B cell (primary cell): ENCODE data around the gene CYP3A4. TPM values are rescaled to one million over a fixed set of nuclear protein-coding genes. Genes with fewer than 3 reads are reported as not detected.

Experiments used
- ATAC-seq: fragments of 200-7000 bp; cut with Tn5 transposase; one replicate; pipeline ENCODE4 v1.10.0; 2021; ENCODE audit warnings: low read depth, mild to moderate bottlenecking, moderate number of reproducible peaks, moderate library complexity
- CTCF ChIA-PET: fragments of 350-600 bp; sonication (Branson Sonifier 250); formaldehyde crosslinking; loops from one replicate; lab custom pipeline; 2021; ENCODE audit warnings: antibody characterized with exemption, inconsistent platforms; lab: Charles Lee
- POLR2A ChIA-PET: fragments of 350-600 bp; sonication (Branson Sonifier 250); formaldehyde crosslinking; loops from one replicate; lab custom pipeline; 2021; ENCODE audit warnings: antibody characterized with exemption; lab: Charles Lee
- DNase-seq: peaks from one replicate; pipeline ENCODE4 v3.0.0; 2013
- H2AFZ ChIP-seq: 2 replicates; pipeline ENCODE4 v1.6.1; 2012; ENCODE audit warnings: mild to moderate bottlenecking, low read depth, low read length; ENCODE audit not compliant: insufficient read depth, poor library complexity, severe bottlenecking
- H3K27ac ChIP-seq, 2 donors: 1 replicate in 1 of 2; 2 replicates in 1 of 2; pipeline ENCODE4 v1.5.1; 2012 to 2013; ENCODE audit warnings: low read length in 2 of 2, mild to moderate bottlenecking in 2 of 2, moderate library complexity in 1 of 2
- H3K27me3 ChIP-seq, 4 experiments: fragments of 200-600 bp in 1 of 4; sonication (generic) in 1 of 4; replicated peaks in 1 of 4; 1 replicate in 2 of 4; 2 replicates in 2 of 4; pipeline versions ENCODE4 v1.6.1 to v1.7.0; 2013 to 2016; ENCODE audit warnings: low read length in 3 of 4, mild to moderate bottlenecking in 2 of 4, mixed read lengths in 1 of 4, moderate library complexity in 1 of 4; ENCODE audit not compliant: insufficient read depth in 4 of 4, control insufficient read depth in 3 of 4; ENCODE audit errors: control extremely low read depth in 1 of 4
- H3K36me3 ChIP-seq, 2 experiments: replicated peaks in 1 of 2; 1 replicate in 1 of 2; 2 replicates in 1 of 2; pipeline versions ENCODE4 v1.6.1 to v1.7.1; 2013; ENCODE audit warnings: low read length in 1 of 2; ENCODE audit not compliant: insufficient read depth in 2 of 2, control insufficient read depth in 1 of 2; ENCODE audit errors: control extremely low read depth in 1 of 2, extremely low read depth in 1 of 2
- H3K4me1 ChIP-seq, 2 donors: fragments of 200-600 bp in 1 of 2; sonication (generic) in 1 of 2; 1 replicate in 1 of 2; 2 replicates in 1 of 2; pipeline versions ENCODE4 v1.5.1 to v1.6.1; 2013 to 2017; ENCODE audit warnings: low read length in 2 of 2; ENCODE audit not compliant: control insufficient read depth in 2 of 2, insufficient read depth in 2 of 2
- H3K4me2 ChIP-seq: replicated peaks from 2 replicates; pipeline ENCODE3; 2012; ENCODE audit warnings: mild to moderate bottlenecking, low read depth, low read length; ENCODE audit not compliant: poor library complexity, severe bottlenecking
- H3K4me3 ChIP-seq, 5 experiments: fragments of 200-600 bp in 1 of 5; sonication (generic) in 1 of 5; 1 replicate in 3 of 5; 2 replicates in 2 of 5; pipeline versions ENCODE4 v1.5.1 to v1.7.0; 2011 to 2016; ENCODE audit warnings: low read length in 4 of 5, mild to moderate bottlenecking in 4 of 5, low read depth in 2 of 5, control low read depth in 1 of 5, moderate library complexity in 1 of 5; ENCODE audit not compliant: insufficient read depth in 1 of 5; ENCODE audit errors: control extremely low read depth in 1 of 5, extremely low read depth in 1 of 5
- H3K79me2 ChIP-seq: fragments of 200-600 bp; sonication (generic); one replicate; pipeline ENCODE4 v1.6.0; 2016; ENCODE audit warnings: low read length; ENCODE audit not compliant: control insufficient read depth, insufficient read depth
- H3K9ac ChIP-seq: fragments of 200-600 bp; sonication (generic); 2 replicates; pipeline ENCODE4 v1.6.1; 2017; ENCODE audit warnings: mild to moderate bottlenecking, low read length, moderate library complexity
- H3K9me3 ChIP-seq, 3 donors: one replicate each; pipeline versions ENCODE4 v1.6.1 to v1.7.1; 2013; ENCODE audit warnings: low read length in 2 of 3; ENCODE audit not compliant: control insufficient read depth in 2 of 3, insufficient read depth in 1 of 3; ENCODE audit errors: control extremely low read depth in 1 of 3
- H4K20me1 ChIP-seq: 2 replicates; pipeline ENCODE4 v1.6.0; 2012; ENCODE audit warnings: mild to moderate bottlenecking, low read length; ENCODE audit not compliant: insufficient read depth, control insufficient read depth, poor library complexity, severe bottlenecking
- H3K27ac Mint-ChIP-seq: one replicate; pipeline ENCODE4 v1.8.0; 2021; ENCODE audit warnings: mixed read lengths
- H3K27me3 Mint-ChIP-seq: one replicate; pipeline ENCODE4 v1.8.0; 2021; ENCODE audit warnings: mixed read lengths
- H3K4me1 Mint-ChIP-seq: one replicate; pipeline ENCODE4 v1.8.0; 2021; ENCODE audit warnings: mixed read lengths
- H3K4me3 Mint-ChIP-seq: one replicate; pipeline ENCODE4 v1.8.0; 2021; ENCODE audit warnings: mixed read lengths
- H3K9me3 Mint-ChIP-seq: one replicate; pipeline ENCODE4 v1.8.0; 2022; ENCODE audit warnings: mixed read lengths; ENCODE audit not compliant: insufficient read depth
- CTCF ChIP-seq: fragments of 200-600 bp; IDR thresholded peaks from one replicate; pipeline ENCODE4 v1.8.0; 2022; ENCODE audit warnings: antibody characterized with exemption, mild to moderate bottlenecking
- EZH2 ChIP-seq: IDR thresholded peaks from 2 replicates; pipeline ENCODE4 v1.6.1; 2012; ENCODE audit warnings: borderline replicate concordance, low read depth, mild to moderate bottlenecking, moderate library complexity, low read length; ENCODE audit not compliant: insufficient read depth, poor library complexity, severe bottlenecking
- WGBS: methylation state at CpG from one replicate; pipeline ENCODE4 v1.1.5; 2013; ENCODE audit warnings: missing lambda C conversion rate; ENCODE audit not compliant: insufficient coverage; 5-methylcytosine and 5-hydroxymethylcytosine counted together
- intact Hi-C: fragments of 100-400 bp; cut with micrococcal nuclease; formaldehyde crosslinking; loops from one replicate; pipeline ENCODE4 v1.10.0; 2022
- polyA plus RNA-seq: library from polyadenylated mRNA; depleted of rRNA; stranded (reverse); fragments of >200 nt; gene quantifications from 2 replicates; pipeline ENCODE4 v1.2.3, GENCODE V29; 2012
- total RNA-seq, 2 donors: library from RNA; stranded (reverse); fragments of 120-200 nt in 1 of 2; gene quantifications; 1 replicate in 1 of 2; 2 replicates in 1 of 2; pipeline versions ENCODE4 v1.2.3 to v1.2.4, GENCODE V29; 2013 to 2022

The CYP3A4 gene
- total and polyA plus RNA-seq, 2 donors (not counting 1 experiment from before 2014, with no cell fraction given), result not detected

- H3K79me2 ChIP-seq, result no peaks in the 10 kb centered on the region
- no peak overlapping the region for H3K9ac ChIP-seq
- peaks cover 0 to 68% (median 40%) of the 10 kb centered on the region in 4 experiments for H3K27me3 ChIP-seq
- no CpG with 5 or more reads among the region's 2 CpGs for WGBS
- H3K4me2 ChIP-seq, result no peak overlapping the region
- Mint-ChIP-seq H3K4me3 (no peak overlapping the region), H3K9me3 (peaks cover 1% of the 10 kb centered on the region), H3K4me1 (peaks cover 18% of the 10 kb centered on the region), H3K27me3 (peaks cover 79% of the 10 kb centered on the region), H3K27ac (no peak overlapping the region)
- no peaks in the 10 kb centered on the region for H3K36me3 ChIP-seq
- DNase-seq (no peak), ATAC-seq (no peak)
- no peak for TF ChIP-seq EZH2
- no peak for TF ChIP-seq CTCF
- no peak overlapping the region for H2AFZ ChIP-seq
- POLR2A ChIA-PET, result no interaction called here
- H3K4me1 ChIP-seq, result peaks cover 11 to 16% of the 10 kb centered on the region in 2 donors
- peaks cover 0 to 8% (median 4%) of the 10 kb centered on the region in 3 donors for H3K9me3 ChIP-seq
- no peak overlapping the region for H3K4me3 ChIP-seq
- intact Hi-C loops, result no loop called here
- no peak overlapping the region for H3K27ac ChIP-seq
- H4K20me1 ChIP-seq, result no peaks in the 10 kb centered on the region
- CTCF ChIA-PET, result no interaction called here
Observed at GRCh38 chr7:99768471-99768870, 15.5 kb downstream of the CYP3A4 start.

- ATAC-seq, result peak; percentile 33
- DNase-seq, result peak; percentile 18
- no peaks in the 10 kb centered on the region for H3K79me2 ChIP-seq
- CTCF ChIA-PET, result no interaction called here
- H3K4me3 ChIP-seq, result no peak overlapping the region
- Mint-ChIP-seq H3K27ac (no peak overlapping the region), H3K9me3 (peaks cover 1% of the 10 kb centered on the region), H3K4me1 (peaks cover 18% of the 10 kb centered on the region), H3K27me3 (peaks cover 79% of the 10 kb centered on the region), H3K4me3 (peak overlapping the region; percentile 5)
- H3K36me3 ChIP-seq, result no peaks in the 10 kb centered on the region
- peaks cover 0 to 75% (median 47%) of the 10 kb centered on the region in 4 experiments for H3K27me3 ChIP-seq
- H3K4me1 ChIP-seq, result peaks cover 11 to 16% of the 10 kb centered on the region in 2 donors
- H4K20me1 ChIP-seq, result no peaks in the 10 kb centered on the region
- no peak overlapping the region for H2AFZ ChIP-seq
- H3K9me3 ChIP-seq, result peaks cover 0 to 8% (median 4%) of the 10 kb centered on the region in 3 donors
- no peak overlapping the region for H3K27ac ChIP-seq
- no CpG with 5 or more reads among the region's 1 CpG for WGBS
- intact Hi-C loops, result no loop called here
- TF ChIP-seq EZH2 (no peak), CTCF (no peak)
- POLR2A ChIA-PET, result no interaction called here
- H3K9ac ChIP-seq, result no peak overlapping the region
- H3K4me2 ChIP-seq, result peak overlapping the region; percentile 14
Observed at GRCh38 chr7:99767662-99768061, 16.3 kb downstream of the CYP3A4 start.
